AG09309 (cell line): ENCODE measurements around the gene FOXP1.
"Not testable (repeated sequence)": the region's sequence is repeated elsewhere in the genome, so short reads cannot be mapped to it uniquely, and the experiment has no call there.

Experiments
- DNase-seq: peaks from one replicate; pipeline ENCODE4 v3.0.0-alpha.2; 2010; ENCODE audit warnings: low read depth
- H3K4me3 ChIP-seq: 2 replicates; pipeline ENCODE4 v1.5.1; 2011; ENCODE audit warnings: mild to moderate bottlenecking, low read depth, low read length, moderate library complexity; ENCODE audit not compliant: control insufficient read depth
- CTCF ChIP-seq: IDR thresholded peaks from 2 replicates; pipeline ENCODE4 v1.5.1; 2011; ENCODE audit warnings: mild to moderate bottlenecking, low read depth, low read length, inconsistent platforms; ENCODE audit not compliant: insufficient read depth, control insufficient read depth; ENCODE audit errors: missing control alignments

Gene FOXP1

GRCh38 chr3:71332813-71333212 is 250.7 kb downstream of the FOXP1 start:
- no peak for DNase-seq
- no peak for TF ChIP-seq CTCF
- H3K4me3 ChIP-seq: no peak overlapping the region

GRCh38 chr3:71330909-71331308 is 252.6 kb downstream of the FOXP1 start:
- no peak for DNase-seq
- no peak for TF ChIP-seq CTCF

GRCh38 chr3:71330505-71330904 is 253.0 kb downstream of the FOXP1 start:
- H3K4me3 ChIP-seq: no peak overlapping the region
- no peak for DNase-seq
- TF ChIP-seq CTCF: no peak

More at GRCh38 chr3:71330909-71331308, 252.6 kb downstream of the FOXP1 start:
- H3K4me3 ChIP-seq: no peak overlapping the region

- H3K4me3 ChIP-seq: no peak overlapping the region
- no peak for DNase-seq
- no peak for TF ChIP-seq CTCF
Observed at GRCh38 chr3:71329817-71330216, 253.7 kb downstream of the FOXP1 start.

GRCh38 chr3:71328926-71329325 is 254.6 kb downstream of the FOXP1 start:
- no peak for DNase-seq
- no peak for TF ChIP-seq CTCF
- H3K4me3 ChIP-seq: no peak overlapping the region

GRCh38 chr3:71327936-71328335 is 255.6 kb downstream of the FOXP1 start:
- no peak for DNase-seq
- TF ChIP-seq CTCF: no peak
- H3K4me3 ChIP-seq: no peak overlapping the region

- no peak overlapping the region for H3K4me3 ChIP-seq
- no peak for DNase-seq
Observed at GRCh38 chr3:71325715-71326114, 257.8 kb downstream of the FOXP1 start.

GRCh38 chr3:71324224-71324623 is 259.3 kb downstream of the FOXP1 start:
- not testable (repeated sequence) for H3K4me3 ChIP-seq, DNase-seq

More at GRCh38 chr3:71325715-71326114, 257.8 kb downstream of the FOXP1 start:
- no peak for TF ChIP-seq CTCF
